ENCODE results near the gene FAM193A. TPM values are rescaled to one million over a fixed set of nuclear protein-coding genes. Genes with fewer than 3 reads are reported as not detected.

The FAM193A gene
- polyA plus RNA-seq, 1 donor (not counting 4 experiments of a cell fraction or from before 2014, with no cell fraction given), result 3.6 TPM

DNA sequence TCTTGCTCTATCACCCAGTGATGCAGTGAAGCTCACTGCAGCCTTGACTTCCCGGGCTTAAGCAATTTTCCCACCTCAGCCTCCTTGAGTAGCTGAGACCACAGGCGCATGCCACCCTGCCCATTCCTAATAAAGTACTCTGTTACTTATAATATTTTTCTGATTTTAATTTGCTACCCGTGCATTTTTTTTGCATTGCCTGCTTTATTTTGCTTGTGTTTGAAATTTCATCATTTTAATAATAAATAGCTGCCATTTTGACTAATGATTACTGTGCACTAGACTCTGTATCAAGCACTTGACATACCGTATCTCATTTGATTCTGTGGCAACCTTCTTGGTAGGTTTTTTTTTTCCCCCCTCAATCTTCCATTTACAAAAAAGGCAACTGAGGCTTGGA is 41.7 kb downstream of the FAM193A start:
- no peak for DNase-seq (ENCODE audit: low read depth, low spot score)
- Histone ChIP-seq H4K20me1 (ENCODE audit: control insufficient read depth, extremely low read depth, insufficient read depth, low read length) (peaks cover 6% of the 10 kb centered on the region), H3K4me1 (ENCODE audit: control insufficient read depth, extremely low read depth, insufficient read depth, low read length) (peaks cover 5% of the 10 kb centered on the region), H3K4me3 (ENCODE audit: control insufficient read depth in 2 of 3, extremely low read depth in 1 of 3, insufficient read depth in 2 of 3, low read depth in 1 of 3, low read length in 3 of 3) (no peak overlapping the region), H3K9me1 (ENCODE audit: control insufficient read depth, extremely low read depth, insufficient read depth, low read length) (peaks cover 3% of the 10 kb centered on the region), H3K9ac (ENCODE audit: control insufficient read depth, extremely low read depth, insufficient read depth, low read length) (no peak overlapping the region), H3K36me3 (ENCODE audit: control insufficient read depth in 2 of 2, extremely low read depth in 1 of 2, insufficient read depth in 2 of 2, low read length in 2 of 2) (no peaks in the 10 kb centered on the region), H3K4me2 (ENCODE audit: control insufficient read depth, extremely low read depth, insufficient read depth, low read depth, low read length) (no peak overlapping the region), H3K27me3 (ENCODE audit: control insufficient read depth, extremely low read depth, insufficient read depth, low read length) (no peaks in the 10 kb centered on the region), H3K79me2 (ENCODE audit: control insufficient read depth, insufficient read depth, low read length) (peaks cover 85% of the 10 kb centered on the region), H3K27ac (ENCODE audit: control insufficient read depth, insufficient read depth, low read length) (no peak overlapping the region), H3K9me3 (ENCODE audit: control insufficient read depth, low read depth, low read length) (no peaks in the 10 kb centered on the region), H2AFZ (ENCODE audit: control insufficient read depth, low read length) (no peak overlapping the region)
- FAIRE-seq, result no peak
- TF ChIP-seq, protein P1, sequence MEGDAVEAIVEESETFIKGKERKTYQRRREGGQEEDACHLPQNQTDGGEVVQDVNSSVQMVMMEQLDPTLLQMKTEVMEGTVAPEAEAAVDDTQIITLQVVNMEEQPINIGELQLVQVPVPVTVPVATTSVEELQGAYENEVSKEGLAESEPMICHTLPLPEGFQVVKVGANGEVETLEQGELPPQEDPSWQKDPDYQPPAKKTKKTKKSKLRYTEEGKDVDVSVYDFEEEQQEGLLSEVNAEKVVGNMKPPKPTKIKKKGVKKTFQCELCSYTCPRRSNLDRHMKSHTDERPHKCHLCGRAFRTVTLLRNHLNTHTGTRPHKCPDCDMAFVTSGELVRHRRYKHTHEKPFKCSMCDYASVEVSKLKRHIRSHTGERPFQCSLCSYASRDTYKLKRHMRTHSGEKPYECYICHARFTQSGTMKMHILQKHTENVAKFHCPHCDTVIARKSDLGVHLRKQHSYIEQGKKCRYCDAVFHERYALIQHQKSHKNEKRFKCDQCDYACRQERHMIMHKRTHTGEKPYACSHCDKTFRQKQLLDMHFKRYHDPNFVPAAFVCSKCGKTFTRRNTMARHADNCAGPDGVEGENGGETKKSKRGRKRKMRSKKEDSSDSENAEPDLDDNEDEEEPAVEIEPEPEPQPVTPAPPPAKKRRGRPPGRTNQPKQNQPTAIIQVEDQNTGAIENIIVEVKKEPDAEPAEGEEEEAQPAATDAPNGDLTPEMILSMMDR (optimal IDR thresholded peaks at IDR 0.05 in 1 of 3, IDR thresholded peaks at IDR 0.05 in 1 of 3, conservative IDR thresholded peaks at IDR 0.05 in 1 of 3; ENCODE audit: extremely low read depth in 1 of 3, insufficient read depth in 2 of 3, low read length in 3 of 3), result no peak
- TF ChIP-seq EZH2 (IDR thresholded peaks at IDR 0.05; ENCODE audit: low read length), result no peak
- dilution Hi-C loops (cut with MboI; ENCODE audit: extremely low pct_ligation_motif_present, low sequenced_read_pairs), result no loop called here

DNA sequence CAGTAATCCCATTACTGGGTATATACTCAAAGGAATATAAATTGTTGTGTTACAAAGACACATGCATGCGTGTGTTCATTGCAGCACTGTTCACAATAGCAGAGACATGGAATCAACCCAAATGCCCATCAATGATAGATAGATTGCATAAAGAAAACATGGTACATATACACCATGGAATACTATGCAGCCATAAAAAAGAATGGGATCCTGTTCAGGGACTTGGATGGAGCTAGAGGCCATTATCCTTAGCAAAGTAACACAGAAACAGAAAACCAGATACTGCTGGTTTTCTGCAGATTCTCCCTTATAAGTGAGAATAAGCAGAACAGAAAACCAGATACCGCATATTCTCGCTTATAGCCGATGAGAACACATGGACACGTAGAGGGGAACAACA is 43.5 kb downstream of the FAM193A start:
- peaks cover 6% of the 10 kb centered on the region for H4K20me1 ChIP-seq (ENCODE audit: control insufficient read depth, extremely low read depth, insufficient read depth, low read length)
- dilution Hi-C loops (cut with MboI; ENCODE audit: extremely low pct_ligation_motif_present, low sequenced_read_pairs), result no loop called here
- no peak overlapping the region for H3K9ac ChIP-seq (ENCODE audit: control insufficient read depth, extremely low read depth, insufficient read depth, low read length)
- H3K79me2 ChIP-seq (ENCODE audit: control insufficient read depth, insufficient read depth, low read length), result peaks cover 83% of the 10 kb centered on the region
- TF ChIP-seq, protein P1 (optimal IDR thresholded peaks at IDR 0.05 in 1 of 3, IDR thresholded peaks at IDR 0.05 in 1 of 3, conservative IDR thresholded peaks at IDR 0.05 in 1 of 3; ENCODE audit: extremely low read depth in 1 of 3, insufficient read depth in 2 of 3, low read length in 3 of 3), result no peak
- TF ChIP-seq EZH2 (IDR thresholded peaks at IDR 0.05; ENCODE audit: low read length), result no peak
- no peak overlapping the region for H2AFZ ChIP-seq (ENCODE audit: control insufficient read depth, low read length)
- H3K4me3 ChIP-seq (ENCODE audit: control insufficient read depth in 2 of 3, extremely low read depth in 1 of 3, insufficient read depth in 2 of 3, low read depth in 1 of 3, low read length in 3 of 3), result no peak overlapping the region
- H3K9me1 ChIP-seq (ENCODE audit: control insufficient read depth, extremely low read depth, insufficient read depth, low read length), result peaks cover 4% of the 10 kb centered on the region
- no peaks in the 10 kb centered on the region for H3K36me3 ChIP-seq (ENCODE audit: control insufficient read depth in 2 of 2, extremely low read depth in 1 of 2, insufficient read depth in 2 of 2, low read length in 2 of 2)
- H3K27ac ChIP-seq (ENCODE audit: control insufficient read depth, insufficient read depth, low read length), result no peak overlapping the region
- FAIRE-seq (no peak), DNase-seq (ENCODE audit: low read depth, low spot score) (no peak)
- H3K4me2 ChIP-seq (ENCODE audit: control insufficient read depth, extremely low read depth, insufficient read depth, low read depth, low read length), result no peak overlapping the region
- peaks cover 11% of the 10 kb centered on the region for H3K4me1 ChIP-seq (ENCODE audit: control insufficient read depth, extremely low read depth, insufficient read depth, low read length)
- H3K27me3 ChIP-seq (ENCODE audit: control insufficient read depth, extremely low read depth, insufficient read depth, low read length), result no peaks in the 10 kb centered on the region
- no peaks in the 10 kb centered on the region for H3K9me3 ChIP-seq (ENCODE audit: control insufficient read depth, low read depth, low read length)
